ENCODE data around the gene IMPDH1.

Gene IMPDH1

DNA sequence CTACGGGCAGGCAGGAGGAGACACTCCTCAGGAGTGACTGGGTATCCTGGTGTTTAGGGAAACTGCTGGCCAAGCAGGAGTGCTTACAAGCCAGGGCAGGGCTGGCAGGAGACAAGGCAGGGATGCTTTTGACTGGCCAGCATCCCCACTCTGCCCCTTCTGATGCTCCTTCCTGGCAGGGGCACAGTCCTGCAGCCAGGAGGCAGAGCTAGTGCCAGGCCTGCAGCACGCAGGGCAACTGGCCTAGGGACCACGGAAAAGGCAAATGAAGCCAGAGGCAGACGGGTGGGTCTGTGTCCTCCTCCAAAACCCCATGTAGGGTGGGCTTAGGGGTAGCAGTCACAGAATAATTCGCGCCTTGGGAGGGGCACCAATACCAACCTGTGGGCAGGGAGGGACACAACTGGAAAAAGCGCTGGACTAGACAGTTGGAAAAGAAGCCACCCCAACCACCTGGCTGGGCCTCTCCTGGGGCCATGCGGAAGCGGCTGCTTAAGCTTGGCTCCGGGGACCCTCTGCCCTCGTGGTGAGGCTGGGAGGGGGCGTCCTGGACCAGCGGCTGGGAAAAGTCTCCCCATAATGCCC, 4.8 kb downstream of the IMPDH1 start:
- DNase-seq, result no peak

- no peak for DNase-seq
These were observed 5.6 kb downstream of the IMPDH1 start for GRCh38 chr7:128404143-128404681.

GRCh38 chr7:128403676-128404075, 6.1 kb downstream of the IMPDH1 start:
- no peak for DNase-seq

- DNase-seq, result no peak
These were observed 7.4 kb downstream of the IMPDH1 start for GRCh38 chr7:128402356-128402755.

DNA sequence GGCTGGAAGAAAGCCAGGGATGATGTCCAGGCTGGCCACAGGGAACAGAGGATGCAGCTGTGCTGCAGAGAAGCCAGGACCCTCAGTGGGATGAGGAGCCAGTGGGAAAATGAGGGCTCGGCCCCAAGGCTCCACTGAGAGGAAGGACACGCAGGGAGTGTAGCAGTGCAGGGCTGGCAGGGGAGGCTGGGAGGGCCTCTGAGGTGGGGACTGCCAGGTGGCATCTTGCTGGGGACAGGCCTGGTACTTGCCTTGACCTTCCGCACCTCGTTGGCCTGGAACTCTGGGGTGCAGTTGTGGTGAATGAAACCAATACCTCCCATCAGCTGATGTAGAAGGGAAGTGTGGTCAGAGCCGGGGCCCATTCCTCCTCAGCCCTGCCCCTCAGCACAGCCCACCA, 9.2 kb downstream of the IMPDH1 start:
- DNase-seq, result no peak

GRCh38 chr7:128399991-128400390, 9.8 kb downstream of the IMPDH1 start:
- no peak for DNase-seq

GRCh38 chr7:128398841-128399135, 11.0 kb downstream of the IMPDH1 start:
- DNase-seq, result no peak

GRCh38 chr7:128398016-128398840, 11.6 kb downstream of the IMPDH1 start:
- DNase-seq, result no peak

GRCh38 chr7:128396357-128396756, 13.4 kb downstream of the IMPDH1 start:
- DNase-seq, result no peak

DNA sequence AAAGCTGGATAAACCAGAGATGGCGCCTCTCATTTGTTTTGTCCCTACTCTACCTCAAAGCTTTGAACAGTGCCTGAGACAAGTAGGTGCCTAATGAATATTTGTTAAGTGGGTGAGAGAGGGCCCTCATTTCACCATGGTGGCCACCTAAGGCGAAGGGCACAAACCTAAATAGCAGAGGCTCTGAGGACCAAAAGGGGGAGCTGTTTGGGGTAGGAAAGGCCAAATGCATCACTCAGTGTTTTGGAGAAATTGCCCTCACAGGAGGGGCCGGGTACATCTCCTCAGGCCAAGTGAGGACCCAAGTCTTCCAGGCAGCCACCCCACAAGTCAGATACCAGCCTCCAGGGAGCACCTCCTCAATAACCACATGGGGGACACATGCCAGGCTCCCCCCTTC, 14.0 kb downstream of the IMPDH1 start:
- no peak for DNase-seq

GRCh38 chr7:128394904-128395496, 14.8 kb downstream of the IMPDH1 start:
- no peak for DNase-seq

- DNase-seq, result no peak
These were observed 16.1 kb downstream of the IMPDH1 start for GRCh38 chr7:128393526-128394330.

DNA sequence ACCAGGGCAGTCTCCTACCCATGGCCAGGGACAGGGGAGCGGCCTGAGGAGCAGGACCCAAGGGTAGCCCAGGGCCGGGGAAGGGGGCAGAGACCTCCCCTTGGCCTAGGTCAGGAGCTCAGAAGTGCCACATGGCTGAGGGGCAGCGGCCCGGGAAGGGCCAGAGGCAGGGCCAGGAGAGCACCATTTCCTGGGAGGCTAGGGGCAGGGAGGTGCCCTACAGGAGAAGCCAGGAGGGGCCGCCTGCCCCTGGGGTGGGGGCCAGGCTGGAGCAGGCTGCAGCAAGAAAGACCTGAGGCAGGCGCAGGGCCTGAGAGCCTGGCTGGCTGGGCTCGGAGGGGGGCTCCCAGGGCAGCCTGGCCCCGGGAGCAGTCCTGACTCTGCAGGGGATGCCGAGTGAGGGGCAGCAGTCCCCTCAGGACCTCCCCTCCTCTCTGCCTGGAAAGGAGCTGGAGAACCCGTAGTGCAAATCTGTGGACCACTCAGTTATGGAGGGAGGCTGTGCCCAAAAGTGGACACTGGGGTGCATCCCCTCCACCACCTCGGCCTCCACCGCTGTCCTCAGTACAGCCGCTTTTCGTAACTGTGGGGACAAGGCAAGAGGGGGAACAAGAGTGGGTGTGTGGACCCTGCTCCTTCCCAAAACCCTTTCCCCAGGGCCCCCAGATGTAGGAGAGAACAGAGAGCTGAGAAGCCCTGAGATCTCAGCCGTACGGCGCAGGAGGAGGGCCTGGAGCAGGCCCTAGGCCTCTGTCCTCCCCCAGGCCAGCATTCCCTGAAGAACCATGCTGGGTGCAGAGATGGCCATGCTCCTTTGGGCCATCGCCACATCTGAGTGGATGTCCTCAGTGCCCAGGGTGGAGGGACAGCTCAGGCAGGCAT, 17.1 kb downstream of the IMPDH1 start:
- no peak for DNase-seq

- no peak for DNase-seq
These were observed 18.0 kb downstream of the IMPDH1 start for GRCh38 chr7:128391805-128392204.

GRCh38 chr7:128390871-128391565, 18.8 kb downstream of the IMPDH1 start:
- no peak for DNase-seq

DNA sequence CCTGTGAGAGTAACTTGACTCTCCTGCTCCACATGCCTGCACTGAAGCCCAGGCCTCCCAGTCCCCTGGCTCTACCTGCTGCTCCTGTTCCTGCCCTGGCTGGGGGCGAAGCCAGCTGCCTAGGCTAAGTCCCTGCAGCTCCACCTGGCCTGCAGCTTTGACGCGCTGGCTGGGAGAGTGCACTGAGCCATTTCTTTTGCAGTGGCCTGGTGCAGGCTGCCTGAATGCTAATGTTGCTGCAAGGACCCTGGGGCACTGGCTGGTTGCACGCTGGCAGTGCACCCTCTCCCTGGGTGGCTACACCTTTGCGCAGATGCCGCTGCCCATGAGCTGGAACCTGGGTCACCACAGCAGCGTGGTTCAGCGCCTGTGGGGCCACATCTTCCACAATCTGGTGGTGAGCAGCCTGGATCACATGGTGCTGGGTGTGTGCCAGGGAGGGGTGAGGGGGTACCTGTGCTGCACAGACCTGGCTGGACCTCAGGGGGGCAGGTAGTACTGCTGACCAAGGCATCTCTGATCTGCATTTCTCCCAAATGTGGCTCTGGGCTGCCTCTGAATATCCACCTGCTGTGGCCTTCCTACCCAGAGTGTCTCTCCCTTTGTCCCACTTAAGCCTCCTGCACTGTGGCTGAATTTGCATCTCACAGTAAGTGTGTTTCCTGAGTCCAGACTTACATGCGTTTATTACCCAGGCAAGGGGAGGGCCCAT, 20.0 kb downstream of the IMPDH1 start:
- DNase-seq, result no peak

- DNase-seq, result no peak
These were observed 20.6 kb downstream of the IMPDH1 start for GRCh38 chr7:128389085-128389617.

DNA sequence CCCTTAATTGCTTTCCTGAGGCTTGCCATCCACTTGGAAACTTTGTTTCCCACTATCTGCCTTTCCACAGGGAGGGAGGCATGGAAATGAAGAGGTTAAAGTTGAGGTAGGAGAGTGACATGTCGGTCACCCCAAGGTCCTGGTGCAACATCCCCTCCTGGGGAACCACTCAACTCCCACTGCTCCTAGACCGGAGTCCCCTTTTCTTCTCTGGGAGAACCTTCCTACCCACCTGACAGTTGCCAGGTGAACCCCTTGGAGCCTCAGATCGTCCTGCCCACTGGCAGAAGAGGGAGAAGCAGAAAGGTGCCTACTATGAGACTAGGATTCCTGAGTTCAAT, 21.7 kb downstream of the IMPDH1 start:
- no peak for DNase-seq

- peak; percentile 88 for DNase-seq
These were observed 22.3 kb downstream of the IMPDH1 start for GRCh38 chr7:128387216-128388144.

All from activated CD8-positive, alpha-beta memory T cell treated with anti-CD3 and anti-CD28 coated beads for 24 hours (primary cell).